Measurements from ENCODE around the gene NFS1.

NFS1 gene

GRCh38 chr20:35735826-35736470 is 36.8 kb upstream of the NFS1 start:
- no peaks in the 10 kb centered on the region for H3K27me3 ChIP-seq (ENCODE audit: insufficient read depth, low read length)
- H2AFZ ChIP-seq (ENCODE audit: low read length, unreplicated experiment): no peak overlapping the region
- H3K27ac ChIP-seq (ENCODE audit: low read depth, low read length): peak overlapping the region; percentile 6; the same call in 1 of the 2 replicates
- peaks cover 60% of the 10 kb centered on the region for H3K4me1 ChIP-seq (ENCODE audit: control insufficient read depth, insufficient read depth, low read length, unreplicated experiment)
- peaks cover 98% of the 10 kb centered on the region for H3K79me2 ChIP-seq (ENCODE audit: control insufficient read depth, insufficient read depth, low read length, unreplicated experiment)
- peaks cover 79% of the 10 kb centered on the region for H3K36me3 ChIP-seq (ENCODE audit: insufficient read depth, low read length)
- peak overlapping the region; percentile 33 for H3K4me3 ChIP-seq (ENCODE audit: low read depth, low read length)

- Histone ChIP-seq H3K36me3 (ENCODE audit: insufficient read depth, low read length) (peaks cover 80% of the 10 kb centered on the region), H3K4me1 (ENCODE audit: control insufficient read depth, insufficient read depth, low read length, unreplicated experiment) (peaks cover 60% of the 10 kb centered on the region), H2AFZ (ENCODE audit: low read length, unreplicated experiment) (no peak overlapping the region), H3K79me2 (ENCODE audit: control insufficient read depth, insufficient read depth, low read length, unreplicated experiment) (peaks cover 99% of the 10 kb centered on the region), H3K4me3 (ENCODE audit: low read depth, low read length) (peak overlapping the region; percentile 30), H3K27ac (ENCODE audit: low read depth, low read length) (peak overlapping the region; percentile 5; the same call in 1 of the 2 replicates), H3K27me3 (ENCODE audit: insufficient read depth, low read length) (no peaks in the 10 kb centered on the region)
These were observed 35.9 kb upstream of the NFS1 start for GRCh38 chr20:35734777-35735649.

GRCh38 chr20:35734374-35734773 is 35.2 kb upstream of the NFS1 start:
- H3K27ac ChIP-seq (ENCODE audit: low read depth, low read length): peak overlapping the region; percentile 5; the same call in 1 of the 2 replicates
- peaks cover 80% of the 10 kb centered on the region for H3K36me3 ChIP-seq (ENCODE audit: insufficient read depth, low read length)
- H3K4me3 ChIP-seq (ENCODE audit: low read depth, low read length): peak overlapping the region; percentile 30
- no peaks in the 10 kb centered on the region for H3K27me3 ChIP-seq (ENCODE audit: insufficient read depth, low read length)
- H3K4me1 ChIP-seq (ENCODE audit: control insufficient read depth, insufficient read depth, low read length, unreplicated experiment): peaks cover 56% of the 10 kb centered on the region
- peaks cover 99% of the 10 kb centered on the region for H3K79me2 ChIP-seq (ENCODE audit: control insufficient read depth, insufficient read depth, low read length, unreplicated experiment)
- H2AFZ ChIP-seq (ENCODE audit: low read length, unreplicated experiment): no peak overlapping the region

- H3K36me3 ChIP-seq (ENCODE audit: insufficient read depth, low read length): peaks cover 74% of the 10 kb centered on the region
- no peaks in the 10 kb centered on the region for H3K27me3 ChIP-seq (ENCODE audit: insufficient read depth, low read length)
- H3K79me2 ChIP-seq (ENCODE audit: control insufficient read depth, insufficient read depth, low read length, unreplicated experiment): peaks cover 97% of the 10 kb centered on the region
- peaks cover 42% of the 10 kb centered on the region for H3K4me1 ChIP-seq (ENCODE audit: control insufficient read depth, insufficient read depth, low read length, unreplicated experiment)
- H3K4me3 ChIP-seq (ENCODE audit: low read depth, low read length): no peak overlapping the region
- no peak overlapping the region for H2AFZ ChIP-seq (ENCODE audit: low read length, unreplicated experiment)
- H3K27ac ChIP-seq (ENCODE audit: low read depth, low read length): 0 out of 2 replicates have a peak overlapping the region, but pooled peaks have one; percentile 8
These were observed 33.5 kb upstream of the NFS1 start for GRCh38 chr20:35732644-35732982.

- Histone ChIP-seq H3K4me3 (ENCODE audit: low read depth, low read length) (no peak overlapping the region), H3K27ac (ENCODE audit: low read depth, low read length) (peak overlapping the region; percentile 8; the same call in 1 of the 2 replicates), H3K27me3 (ENCODE audit: insufficient read depth, low read length) (no peaks in the 10 kb centered on the region), H3K79me2 (ENCODE audit: control insufficient read depth, insufficient read depth, low read length, unreplicated experiment) (peaks cover 95% of the 10 kb centered on the region), H2AFZ (ENCODE audit: low read length, unreplicated experiment) (no peak overlapping the region), H3K4me1 (ENCODE audit: control insufficient read depth, insufficient read depth, low read length, unreplicated experiment) (peaks cover 42% of the 10 kb centered on the region), H3K36me3 (ENCODE audit: insufficient read depth, low read length) (peaks cover 75% of the 10 kb centered on the region)
These were observed 32.9 kb upstream of the NFS1 start for GRCh38 chr20:35731862-35732643.

GRCh38 chr20:35731469-35731788 is 32.3 kb upstream of the NFS1 start:
- Histone ChIP-seq H2AFZ (ENCODE audit: low read length, unreplicated experiment) (no peak overlapping the region), H3K79me2 (ENCODE audit: control insufficient read depth, insufficient read depth, low read length, unreplicated experiment) (peaks cover 95% of the 10 kb centered on the region), H3K4me3 (ENCODE audit: low read depth, low read length) (0 out of 2 replicates have a peak overlapping the region, but pooled peaks have one; percentile 3), H3K4me1 (ENCODE audit: control insufficient read depth, insufficient read depth, low read length, unreplicated experiment) (peaks cover 42% of the 10 kb centered on the region), H3K27me3 (ENCODE audit: insufficient read depth, low read length) (no peaks in the 10 kb centered on the region), H3K36me3 (ENCODE audit: insufficient read depth, low read length) (peaks cover 79% of the 10 kb centered on the region), H3K27ac (ENCODE audit: low read depth, low read length) (peak overlapping the region; percentile 5; the same call in 1 of the 2 replicates)

GRCh38 chr20:35730583-35731468 is 31.7 kb upstream of the NFS1 start:
- H3K36me3 ChIP-seq (ENCODE audit: insufficient read depth, low read length): peaks cover 79% of the 10 kb centered on the region
- H3K27me3 ChIP-seq (ENCODE audit: insufficient read depth, low read length): no peaks in the 10 kb centered on the region
- 0 out of 2 replicates have a peak overlapping the region, but pooled peaks have one; percentile 3 for H3K4me3 ChIP-seq (ENCODE audit: low read depth, low read length)
- peaks cover 92% of the 10 kb centered on the region for H3K79me2 ChIP-seq (ENCODE audit: control insufficient read depth, insufficient read depth, low read length, unreplicated experiment)
- peak overlapping the region; percentile 5 for H3K27ac ChIP-seq (ENCODE audit: low read depth, low read length)
- H3K4me1 ChIP-seq (ENCODE audit: control insufficient read depth, insufficient read depth, low read length, unreplicated experiment): peaks cover 36% of the 10 kb centered on the region
- H2AFZ ChIP-seq (ENCODE audit: low read length, unreplicated experiment): no peak overlapping the region

- Histone ChIP-seq H3K27ac (ENCODE audit: low read depth, low read length) (peak overlapping the region; percentile 5), H3K36me3 (ENCODE audit: insufficient read depth, low read length) (peaks cover 78% of the 10 kb centered on the region), H3K4me1 (ENCODE audit: control insufficient read depth, insufficient read depth, low read length, unreplicated experiment) (peaks cover 27% of the 10 kb centered on the region), H2AFZ (ENCODE audit: low read length, unreplicated experiment) (no peak overlapping the region), H3K79me2 (ENCODE audit: control insufficient read depth, insufficient read depth, low read length, unreplicated experiment) (peaks cover 88% of the 10 kb centered on the region), H3K4me3 (ENCODE audit: low read depth, low read length) (no peak overlapping the region), H3K27me3 (ENCODE audit: insufficient read depth, low read length) (no peaks in the 10 kb centered on the region)
These were observed 30.9 kb upstream of the NFS1 start for GRCh38 chr20:35729836-35730582.

GRCh38 chr20:35729283-35729807 is 30.2 kb upstream of the NFS1 start:
- Histone ChIP-seq H2AFZ (ENCODE audit: low read length, unreplicated experiment) (no peak overlapping the region), H3K4me3 (ENCODE audit: low read depth, low read length) (no peak overlapping the region), H3K36me3 (ENCODE audit: insufficient read depth, low read length) (peaks cover 77% of the 10 kb centered on the region), H3K27ac (ENCODE audit: low read depth, low read length) (no peak overlapping the region; the same call in 1 of the 2 replicates), H3K79me2 (ENCODE audit: control insufficient read depth, insufficient read depth, low read length, unreplicated experiment) (peaks cover 88% of the 10 kb centered on the region), H3K27me3 (ENCODE audit: insufficient read depth, low read length) (no peaks in the 10 kb centered on the region), H3K4me1 (ENCODE audit: control insufficient read depth, insufficient read depth, low read length, unreplicated experiment) (peaks cover 21% of the 10 kb centered on the region)

Data from ACC112 (cell line).